Activated CD8-positive, alpha-beta memory T cell treated with anti-CD3 and anti-CD28 coated beads for 36 hours (primary cell): ENCODE results near the gene AWAT1. TPM values are rescaled to one million over a fixed set of nuclear protein-coding genes. Genes with fewer than 3 reads are reported as not detected.
"Not testable (repeated sequence)": the region's sequence is repeated elsewhere in the genome, so short reads cannot be mapped to it uniquely, and the experiment has no call there.

Experiments used
- CTCF ChIA-PET: fragments of 350-600 bp; sonication (Branson Sonifier 250); formaldehyde crosslinking; loops from one replicate; lab custom pipeline; 2021; ENCODE audit warnings: antibody characterized with exemption; lab: Charles Lee
- POLR2A ChIA-PET: fragments of 350-600 bp; sonication (Branson Sonifier 250); formaldehyde crosslinking; loops from one replicate; lab custom pipeline; 2021; ENCODE audit warnings: antibody characterized with exemption; lab: Charles Lee
- total RNA-seq, 2 experiments: library from RNA; stranded (reverse); gene quantifications; one replicate each; pipeline ENCODE4 v1.2.3, GENCODE V29; 2021

Gene AWAT1
- total RNA-seq, 2 experiments from 2014 or later = not detected

DNA sequence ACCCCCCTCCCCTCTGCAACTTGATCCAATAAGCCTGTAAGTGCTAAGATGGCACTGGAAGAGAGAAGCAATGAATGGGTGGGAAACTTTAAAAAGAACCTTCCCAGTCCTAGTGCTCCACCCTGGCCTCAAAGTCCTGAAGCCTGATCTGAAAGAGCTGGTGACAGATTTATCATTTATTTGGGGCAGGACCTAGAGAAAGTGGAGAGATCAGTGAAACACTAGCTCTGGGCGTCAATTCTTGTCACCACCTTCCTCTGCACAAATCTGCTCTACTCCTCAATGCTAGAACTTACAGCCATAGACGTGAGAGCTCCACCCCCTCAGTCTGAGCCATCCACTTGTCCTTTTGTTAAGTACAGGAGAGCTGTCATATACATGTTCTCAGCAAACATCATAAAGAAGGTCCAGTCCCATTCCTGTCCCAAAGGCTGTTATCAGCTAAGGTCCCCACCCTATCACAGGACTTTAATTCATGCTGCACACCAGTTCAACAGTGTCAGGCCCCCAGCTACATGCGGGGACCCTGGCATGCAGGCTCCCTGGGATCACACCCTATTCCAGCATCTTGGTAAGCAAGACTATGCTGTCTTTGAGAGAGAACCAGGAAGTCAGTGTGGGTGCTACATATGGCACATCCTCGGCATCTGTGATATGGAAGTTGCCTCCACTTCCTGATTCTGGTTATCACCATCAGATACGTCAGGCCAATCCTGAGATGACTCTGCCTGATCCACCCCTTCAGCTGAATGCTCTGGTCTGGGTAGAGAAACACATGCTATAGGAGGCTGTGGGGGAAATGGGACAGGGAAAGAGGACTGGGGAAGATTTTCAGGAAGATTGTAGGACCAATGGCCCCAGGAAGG is 23.2 kb downstream of the AWAT1 start:
- CTCF ChIA-PET = no interaction called here
- POLR2A ChIA-PET = no interaction called here

DNA sequence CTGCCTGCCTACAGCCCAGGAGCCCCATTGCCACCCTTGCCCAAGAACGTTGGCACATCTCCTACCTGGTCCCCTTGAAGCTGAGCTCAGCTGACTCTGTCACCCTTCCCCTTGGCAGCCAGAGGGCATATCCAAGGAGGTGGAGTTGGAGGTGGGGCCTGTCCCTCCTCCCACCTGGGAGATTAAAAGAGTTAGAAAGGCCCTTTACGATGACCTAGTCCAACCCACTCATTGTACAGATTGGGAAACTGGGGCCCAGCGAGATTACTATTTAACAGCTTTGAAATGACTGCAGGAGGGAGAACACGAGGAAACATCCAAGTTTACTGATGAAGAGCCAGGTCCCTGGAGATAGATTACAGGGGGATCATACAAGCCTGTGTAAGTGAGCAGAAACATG is 25.6 kb downstream of the AWAT1 start, which contains the start of gene P2RY4:
P2RY4 (minus strand) TSS at position 101 of the 400 bp plus-strand sequence. CDS start 580 bp downstream, outside the sequence.
- ChIA-PET POLR2A (no interaction called here), CTCF (no interaction called here)

DNA sequence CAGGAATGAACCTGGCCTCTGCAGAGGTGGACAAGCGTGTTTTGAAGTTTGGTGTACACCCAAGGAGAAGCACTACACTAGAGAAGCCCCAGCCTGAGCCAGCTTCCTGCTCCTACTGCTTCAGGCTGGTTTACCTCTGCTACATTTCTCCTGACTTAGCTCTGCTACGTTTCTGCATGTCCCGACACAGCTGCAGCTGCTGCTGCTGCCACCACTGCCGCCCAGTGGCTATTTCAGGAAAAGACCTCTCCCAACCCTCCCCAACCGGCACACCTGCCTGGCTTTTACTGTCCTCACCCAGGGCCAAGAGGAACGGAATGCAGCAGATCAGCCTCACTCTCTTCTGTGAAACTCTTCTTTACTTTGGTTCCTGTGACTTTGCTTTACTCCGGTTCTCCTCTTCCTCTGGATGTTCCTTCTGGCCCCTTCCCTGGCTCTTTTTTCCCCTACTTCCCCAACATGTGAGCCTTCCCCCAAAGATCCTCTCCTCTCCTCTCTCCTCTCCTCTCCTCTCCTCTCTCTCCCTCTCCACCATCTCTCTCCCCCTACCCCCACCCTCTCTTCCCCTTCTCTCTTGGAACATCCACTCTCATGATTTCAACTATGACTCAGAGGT is 28.6 kb downstream of the AWAT1 start:
- ChIA-PET CTCF (interaction anchor here (0.7 kb wide), 1 partner anchor 648 kb away, joined by 3 read pairs; no protein-coding TSS in a partner anchor), POLR2A (no interaction called here)

DNA sequence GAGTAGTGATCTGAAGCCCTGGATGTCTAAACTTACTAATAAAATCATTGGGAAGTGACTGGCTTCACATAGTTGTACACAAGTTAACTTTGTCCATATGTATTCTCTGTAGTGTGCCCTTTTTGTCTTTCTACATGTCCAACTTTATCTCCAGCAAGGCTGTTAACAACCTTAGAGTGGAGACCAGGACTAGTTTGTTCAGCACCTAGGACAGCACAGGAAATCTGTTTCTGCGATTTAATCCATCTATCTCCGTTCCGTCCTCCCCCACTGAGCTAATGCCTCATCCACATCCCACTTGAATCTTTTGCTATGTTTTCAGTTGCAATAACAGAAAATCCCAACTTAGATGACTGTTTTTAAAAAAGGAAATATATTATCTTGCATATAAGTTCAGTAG is 30.3 kb downstream of the AWAT1 start:
- CTCF ChIA-PET = no interaction called here
- POLR2A ChIA-PET = no interaction called here

DNA sequence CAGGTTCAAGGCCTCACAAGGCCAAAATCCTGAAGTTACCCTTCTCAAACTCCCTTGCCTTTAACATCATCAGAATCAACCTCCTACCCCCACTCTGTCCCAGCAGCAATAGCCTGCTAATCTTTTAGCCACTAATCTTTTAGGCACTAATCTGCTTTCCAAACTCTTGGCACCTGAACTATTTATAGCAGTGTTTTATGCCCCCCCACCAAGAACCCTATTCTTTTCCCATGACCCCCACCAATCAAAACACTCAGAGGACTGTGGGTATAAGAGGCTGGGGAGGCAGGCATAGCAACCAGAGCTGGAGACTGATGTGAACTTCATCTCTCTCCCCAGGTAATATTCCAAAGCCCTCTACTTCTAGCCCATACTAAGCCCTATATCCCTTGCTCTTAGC is 33.6 kb downstream of the AWAT1 start, which contains the start of gene ARR3:
ARR3 (plus strand) TSS at position 301 of the 400 bp plus-strand sequence. CDS start 1,052 bp downstream, outside the sequence.
- CTCF ChIA-PET = no interaction called here
- POLR2A ChIA-PET = no interaction called here

DNA sequence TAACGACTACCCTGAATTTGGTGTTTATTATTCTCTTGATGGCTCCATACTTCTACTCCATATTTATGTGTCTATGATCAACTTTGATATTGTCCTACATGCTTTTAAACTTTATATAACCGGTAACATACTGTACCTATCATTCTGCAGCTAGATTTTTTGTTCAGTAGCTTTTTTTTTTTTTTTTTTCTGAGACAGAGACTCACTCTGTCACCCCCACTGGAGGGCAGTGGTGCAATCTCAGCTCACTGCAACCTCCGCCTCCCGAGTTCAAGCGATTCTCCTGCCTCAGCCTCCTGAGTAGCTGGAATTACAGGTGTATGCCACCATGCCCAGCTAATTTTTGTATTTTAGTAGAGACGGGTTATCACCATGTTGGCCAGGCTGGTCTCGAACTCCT is 39.6 kb downstream of the AWAT1 start:
- POLR2A ChIA-PET = not testable (repeated sequence)
- CTCF ChIA-PET = interaction anchor here (0.6 kb wide), 1 partner anchor 46 kb away, joined by 3 read pairs; no protein-coding TSS in a partner anchor

DNA sequence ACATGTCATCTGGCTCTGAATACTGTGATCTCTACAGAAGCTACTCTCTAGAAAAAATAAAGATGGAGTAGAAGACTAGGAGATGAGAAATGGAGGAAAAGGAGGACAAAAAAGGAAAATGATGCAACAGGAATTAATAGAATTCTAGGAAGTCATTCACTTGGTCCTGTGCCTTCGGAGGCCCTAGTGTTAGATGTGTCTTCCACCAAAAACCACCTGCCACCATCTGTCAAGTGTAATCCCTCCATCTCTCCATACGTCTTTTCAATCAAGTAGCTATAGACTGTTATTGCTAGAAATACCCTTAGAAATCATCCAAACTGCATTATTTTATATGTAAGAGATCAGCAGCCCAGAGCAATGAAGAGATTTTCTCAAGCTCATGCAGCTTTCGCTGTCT is 44.6 kb downstream of the AWAT1 start:
- POLR2A ChIA-PET = no interaction called here
- CTCF ChIA-PET = no interaction called here

DNA sequence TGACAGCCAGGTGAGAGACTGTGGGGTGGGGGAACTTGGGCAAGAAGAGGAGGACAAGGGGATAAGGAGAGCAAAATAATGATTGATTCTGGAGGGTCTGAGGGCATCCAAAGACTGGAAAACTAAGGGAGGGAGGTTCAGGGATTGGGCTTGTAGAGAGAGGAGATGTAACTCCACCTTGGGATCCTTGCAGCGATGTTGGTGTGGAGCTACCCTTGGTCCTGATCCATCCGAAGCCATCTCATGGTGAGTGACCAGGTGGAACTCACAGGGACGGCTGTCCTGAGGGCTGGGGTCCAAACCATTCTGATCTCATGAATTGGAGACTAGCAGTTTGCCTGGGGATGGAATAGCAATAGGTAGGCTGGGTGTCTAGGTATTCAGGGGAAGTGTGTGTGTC is 46.1 kb downstream of the AWAT1 start:
- CTCF ChIA-PET = no interaction called here
- POLR2A ChIA-PET = no interaction called here

DNA sequence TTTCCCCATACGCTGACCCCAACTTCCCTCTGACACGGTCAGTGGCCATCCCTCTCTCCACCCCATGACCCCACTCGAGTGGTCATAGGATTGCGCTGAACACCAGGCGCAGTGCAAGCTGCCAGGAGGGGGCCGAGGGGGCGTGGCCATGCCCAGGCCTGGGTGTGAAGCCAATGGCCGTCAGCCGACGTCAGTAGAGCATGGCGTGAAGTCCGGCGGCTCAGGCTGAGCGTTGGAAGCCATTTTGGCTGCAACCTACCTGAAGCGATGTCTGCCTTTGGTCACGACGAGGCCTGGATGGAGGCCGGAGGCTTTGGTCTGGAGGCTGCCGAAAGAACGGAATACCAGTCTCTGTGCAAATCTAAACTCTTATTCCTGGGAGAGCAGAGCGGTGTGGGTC is 47.5 kb downstream of the AWAT1 start, which contains the start of gene RAB41:
RAB41 (plus strand) TSS at position 222 of the 400 bp plus-strand sequence; CDS start at position 268, 46 bp downstream.
- POLR2A ChIA-PET = no interaction called here
- CTCF ChIA-PET = no interaction called here

DNA sequence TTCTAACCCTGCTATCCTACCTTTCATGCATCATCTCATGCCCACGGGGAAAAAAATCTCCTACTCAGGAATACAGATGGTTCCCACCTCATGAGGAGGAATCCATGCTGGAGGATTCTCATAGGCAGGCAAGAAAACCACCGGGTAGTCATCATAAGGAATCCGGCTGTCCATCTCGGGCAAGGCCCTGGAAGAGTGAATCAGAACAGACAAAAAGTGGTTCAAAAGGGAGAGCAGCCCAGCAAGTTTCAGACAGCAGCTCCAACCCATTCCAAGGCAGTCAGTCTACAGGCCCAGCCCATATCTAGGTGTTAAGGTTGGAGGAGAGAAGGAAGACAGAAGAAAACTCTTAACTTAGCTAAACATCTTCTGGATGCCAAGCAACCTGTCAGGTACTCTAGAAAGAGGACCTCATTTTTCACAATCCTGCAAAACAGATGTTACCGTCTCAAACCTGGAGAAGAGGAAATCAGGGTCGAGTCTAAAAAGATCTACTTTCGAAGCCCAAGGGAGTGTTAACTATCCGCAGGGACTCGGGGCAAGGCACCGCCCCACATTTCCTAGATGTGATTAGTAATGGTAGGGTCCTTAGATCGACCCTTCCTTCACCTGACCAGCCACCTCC is 54.8 kb downstream of the AWAT1 start:
- CTCF ChIA-PET = interaction anchor here (1.4 kb wide), 1 partner anchor 146 kb away, joined by 3 read pairs; no protein-coding TSS in a partner anchor
- POLR2A ChIA-PET = no interaction called here

Other genes with a start within 250 kb of the AWAT1 start
- gene AWAT2, start 184.7 kb upstream of the AWAT1 start, total RNA-seq = not detected
- gene OTUD6A, start 172.2 kb upstream of the AWAT1 start, total RNA-seq = not detected
- 10 to 100 TPM; 31.4 to 32.1 TPM for gene IGBP1, start 101.2 kb upstream of the AWAT1 start, total RNA-seq
- gene DGAT2L6, start 57.2 kb upstream of the AWAT1 start, total RNA-seq = not detected
- gene P2RY4, start 25.5 kb downstream of the AWAT1 start, total RNA-seq = under 1 TPM in 1 of 2 experiments, not detected in 1; 0.34 TPM
- not detected for gene ARR3, start 33.7 kb downstream of the AWAT1 start, total RNA-seq
- not detected for gene RAB41, start 47.5 kb downstream of the AWAT1 start, total RNA-seq
- gene PDZD11, start 55.3 kb downstream of the AWAT1 start, total RNA-seq = 10 to 100 TPM; 27.0 to 28.0 TPM
- gene KIF4A, start 55.4 kb downstream of the AWAT1 start, total RNA-seq = 10 to 100 TPM; 18.7 to 19.7 TPM
- not detected for gene GDPD2, start 188.7 kb downstream of the AWAT1 start, total RNA-seq
- gene DLG3, start 210.2 kb downstream of the AWAT1 start, total RNA-seq = 10 to 100 TPM; 35.1 to 39.0 TPM